Peyer's patch (tissue), 4 donors: ENCODE measurements around the gene ZNHIT1. TPM values are rescaled to one million over a fixed set of nuclear protein-coding genes. Genes with fewer than 3 reads are reported as not detected.

Source experiments
- DNase-seq, 3 donors: peaks; one replicate each; pipeline ENCODE4 v3.0.0-alpha.2; 2017 to 2019
- H3K27ac ChIP-seq, 4 donors: fragments of 200-600 bp; sonication (generic); one replicate each; pipeline ENCODE4 v1.5.1; 2016 to 2019
- H3K27me3 ChIP-seq, 2 donors: fragments of 200-600 bp; sonication (generic); one replicate each; pipeline ENCODE4 v1.5.1; 2019
- H3K36me3 ChIP-seq, 3 donors: fragments of 200-600 bp; sonication (generic); one replicate each; pipeline ENCODE4 v1.5.1; 2016 to 2019
- H3K4me1 ChIP-seq, 4 donors: fragments of 200-600 bp; sonication (generic); one replicate each; pipeline ENCODE4 v1.5.1; 2016 to 2019
- H3K4me3 ChIP-seq, 4 donors: fragments of 200-600 bp; sonication (generic); 1 replicate in 3 of 4; 2 replicates in 1 of 4; pipeline ENCODE4 v1.5.1; 2016 to 2019; ENCODE audit warnings: mild to moderate bottlenecking in 1 of 4
- H3K9me3 ChIP-seq, 4 donors: fragments of 200-600 bp; sonication (generic); one replicate each; pipeline ENCODE4 v1.5.1; 2016 to 2019; ENCODE audit warnings: mild to moderate bottlenecking in 1 of 4
- CTCF ChIP-seq, 6 experiments: fragments of 450-650 bp in 4 of 6; fragments of 200-600 bp in 2 of 6; sonication (generic) in 1 of 6; IDR thresholded peaks; one replicate each; pipeline ENCODE4 v1.5.1; 2017 to 2019; ENCODE audit warnings: antibody characterized with exemption in 6 of 6, mild to moderate bottlenecking in 3 of 6, moderate library complexity in 1 of 6
- POLR2A ChIP-seq, 2 donors: fragments of 450-650 bp; IDR thresholded peaks; one replicate each; pipeline ENCODE4 v1.5.1; 2017; ENCODE audit warnings: antibody characterized with exemption in 2 of 2, mild to moderate bottlenecking in 2 of 2, moderate library complexity in 2 of 2
- total RNA-seq, 4 donors: library from RNA; depleted of rRNA; stranded (reverse); fragments of >200 nt; gene quantifications; one replicate each; pipeline ENCODE4 v1.1.0, GENCODE V29; 2016

The ZNHIT1 gene
- total RNA-seq, 4 donors from 2014 or later = 37.1 to 142 (median 110) TPM

GRCh38 chr7:101206665-101207042, 11.3 kb upstream of the ZNHIT1 start:
- Histone ChIP-seq H3K27me3 (no peaks in the 10 kb centered on the region), H3K9me3 (no peaks in the 10 kb centered on the region), H3K36me3 (peaks cover 0 to 57% (median 0%) of the 10 kb centered on the region in 3 donors), H3K4me1 (peaks cover 0 to 9% (median 3%) of the 10 kb centered on the region in 4 donors), H3K4me3 (no peak overlapping the region), H3K27ac (no peak overlapping the region)
- no peak for TF ChIP-seq CTCF (IDR thresholded peaks at IDR 0.05)
- no peak for TF ChIP-seq POLR2A (IDR thresholded peaks at IDR 0.05)
- DNase-seq = no peak

GRCh38 chr7:101207459-101207858, 10.5 kb upstream of the ZNHIT1 start:
- peaks cover 0 to 1% (median 0%) of the 10 kb centered on the region in 4 donors for H3K4me1 ChIP-seq
- peaks cover 0 to 65% (median 0%) of the 10 kb centered on the region in 3 donors for H3K36me3 ChIP-seq
- no peak for DNase-seq
- no peaks in the 10 kb centered on the region for H3K27me3 ChIP-seq
- no peak overlapping the region for H3K27ac ChIP-seq
- no peak overlapping the region for H3K4me3 ChIP-seq
- TF ChIP-seq CTCF (IDR thresholded peaks at IDR 0.05) = no peak
- no peaks in the 10 kb centered on the region for H3K9me3 ChIP-seq

GRCh38 chr7:101208794-101209193, 9.2 kb upstream of the ZNHIT1 start:
- Histone ChIP-seq H3K4me3 (no peak overlapping the region), H3K27me3 (no peaks in the 10 kb centered on the region), H3K4me1 (no peaks in the 10 kb centered on the region), H3K9me3 (no peaks in the 10 kb centered on the region), H3K36me3 (peaks cover 0 to 76% (median 0%) of the 10 kb centered on the region in 3 donors), H3K27ac (no peak overlapping the region)
- no peak for TF ChIP-seq CTCF (IDR thresholded peaks at IDR 0.05)
- TF ChIP-seq POLR2A (IDR thresholded peaks at IDR 0.05) = no peak
- DNase-seq = no peak

- peaks cover 0 to 89% (median 0%) of the 10 kb centered on the region in 3 donors for H3K36me3 ChIP-seq
- H3K27ac ChIP-seq = no peak overlapping the region
- no peaks in the 10 kb centered on the region for H3K4me1 ChIP-seq
- DNase-seq = no peak
- no peaks in the 10 kb centered on the region for H3K9me3 ChIP-seq
- TF ChIP-seq POLR2A (IDR thresholded peaks at IDR 0.05) = no peak
- no peak for TF ChIP-seq CTCF (IDR thresholded peaks at IDR 0.05)
- H3K27me3 ChIP-seq = no peaks in the 10 kb centered on the region
- no peak overlapping the region for H3K4me3 ChIP-seq
Measured at GRCh38 chr7:101210143-101210542, 7.8 kb upstream of the ZNHIT1 start.

- Histone ChIP-seq H3K27ac (no peak overlapping the region), H3K9me3 (no peaks in the 10 kb centered on the region), H3K27me3 (no peaks in the 10 kb centered on the region), H3K4me3 (no peak overlapping the region), H3K4me1 (peaks cover 0 to 10% (median 3%) of the 10 kb centered on the region in 4 donors), H3K36me3 (peaks cover 0 to 86% (median 0%) of the 10 kb centered on the region in 3 donors)
- TF ChIP-seq CTCF (IDR thresholded peaks at IDR 0.05) (no peak), POLR2A (IDR thresholded peaks at IDR 0.05) (no peak)
- DNase-seq = no peak
Measured at GRCh38 chr7:101211501-101211900, 6.5 kb upstream of the ZNHIT1 start.

- DNase-seq = no peak
- Histone ChIP-seq H3K4me1 (peaks cover 0 to 14% (median 6%) of the 10 kb centered on the region in 4 donors), H3K9me3 (no peaks in the 10 kb centered on the region), H3K27me3 (no peaks in the 10 kb centered on the region), H3K27ac (no peak overlapping the region), H3K4me3 (no peak overlapping the region), H3K36me3 (peaks cover 0 to 82% (median 0%) of the 10 kb centered on the region in 3 donors)
- TF ChIP-seq CTCF (IDR thresholded peaks at IDR 0.05) = no peak
- no peak for TF ChIP-seq POLR2A (IDR thresholded peaks at IDR 0.05)
Measured at GRCh38 chr7:101212014-101212413, 6.0 kb upstream of the ZNHIT1 start.
